ENCODE measurements around the gene TTC7B. TPM values are rescaled to one million over a fixed set of nuclear protein-coding genes. Genes with fewer than 3 reads are reported as not detected.

The TTC7B gene
- total RNA-seq, 1 experiment from 2014 or later: 70.6 TPM

DNA sequence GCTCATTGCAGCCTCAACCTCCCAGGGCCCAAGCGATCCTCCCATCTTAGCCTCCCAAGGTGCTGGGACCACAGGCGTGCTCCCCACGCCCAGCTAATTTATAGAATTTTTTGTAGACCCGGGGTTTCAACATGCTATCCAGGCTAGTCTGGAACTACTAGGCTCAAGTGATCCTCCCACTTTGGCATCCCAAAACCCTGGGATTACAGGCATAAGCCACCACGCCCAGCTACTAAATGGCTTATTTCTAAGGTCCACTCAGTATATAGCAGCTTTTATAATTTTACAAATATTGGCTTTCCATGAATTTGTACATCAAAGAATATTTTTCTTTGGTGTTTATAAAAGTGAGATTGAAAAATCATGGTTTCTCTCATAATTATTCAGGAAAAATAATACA lies 167.8 kb downstream of the TTC7B start:
- ChIA-PET CTCF (no interaction called here), POLR2A (no interaction called here), RAD21 (ENCODE audit: low non-redundant PET in 1 of 2, low total read pairs in 2 of 2, uncharacterized antibody in 2 of 2, unreplicated experiment in 2 of 2) (no interaction called here)
- no peak for TF ChIP-seq POLR2A (IDR thresholded peaks at IDR 0.05; ENCODE audit: borderline replicate concordance, extremely low read depth, insufficient read depth, insufficient read length)
- no peak for TF ChIP-seq EZH2 (IDR thresholded peaks at IDR 0.05)
- no peak for TF ChIP-seq JUND (IDR thresholded peaks at IDR 0.05)
- no peak for TF ChIP-seq MAX (IDR thresholded peaks at IDR 0.05)
- TF ChIP-seq, protein P1, sequence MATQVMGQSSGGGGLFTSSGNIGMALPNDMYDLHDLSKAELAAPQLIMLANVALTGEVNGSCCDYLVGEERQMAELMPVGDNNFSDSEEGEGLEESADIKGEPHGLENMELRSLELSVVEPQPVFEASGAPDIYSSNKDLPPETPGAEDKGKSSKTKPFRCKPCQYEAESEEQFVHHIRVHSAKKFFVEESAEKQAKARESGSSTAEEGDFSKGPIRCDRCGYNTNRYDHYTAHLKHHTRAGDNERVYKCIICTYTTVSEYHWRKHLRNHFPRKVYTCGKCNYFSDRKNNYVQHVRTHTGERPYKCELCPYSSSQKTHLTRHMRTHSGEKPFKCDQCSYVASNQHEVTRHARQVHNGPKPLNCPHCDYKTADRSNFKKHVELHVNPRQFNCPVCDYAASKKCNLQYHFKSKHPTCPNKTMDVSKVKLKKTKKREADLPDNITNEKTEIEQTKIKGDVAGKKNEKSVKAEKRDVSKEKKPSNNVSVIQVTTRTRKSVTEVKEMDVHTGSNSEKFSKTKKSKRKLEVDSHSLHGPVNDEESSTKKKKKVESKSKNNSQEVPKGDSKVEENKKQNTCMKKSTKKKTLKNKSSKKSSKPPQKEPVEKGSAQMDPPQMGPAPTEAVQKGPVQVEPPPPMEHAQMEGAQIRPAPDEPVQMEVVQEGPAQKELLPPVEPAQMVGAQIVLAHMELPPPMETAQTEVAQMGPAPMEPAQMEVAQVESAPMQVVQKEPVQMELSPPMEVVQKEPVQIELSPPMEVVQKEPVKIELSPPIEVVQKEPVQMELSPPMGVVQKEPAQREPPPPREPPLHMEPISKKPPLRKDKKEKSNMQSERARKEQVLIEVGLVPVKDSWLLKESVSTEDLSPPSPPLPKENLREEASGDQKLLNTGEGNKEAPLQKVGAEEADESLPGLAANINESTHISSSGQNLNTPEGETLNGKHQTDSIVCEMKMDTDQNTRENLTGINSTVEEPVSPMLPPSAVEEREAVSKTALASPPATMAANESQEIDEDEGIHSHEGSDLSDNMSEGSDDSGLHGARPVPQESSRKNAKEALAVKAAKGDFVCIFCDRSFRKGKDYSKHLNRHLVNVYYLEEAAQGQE (IDR thresholded peaks at IDR 0.05; ENCODE audit: low read depth): no peak
- no peak for TF ChIP-seq CBX3 (IDR thresholded peaks at IDR 0.05; ENCODE audit: low read depth)
- no peak for TF ChIP-seq FOSL1 (IDR thresholded peaks at IDR 0.05; ENCODE audit: low read depth)
- TF ChIP-seq SIN3A (IDR thresholded peaks at IDR 0.05; ENCODE audit: low read depth): no peak
- no peak for TF ChIP-seq ATF3 (IDR thresholded peaks at IDR 0.05)
- TF ChIP-seq EZH2phosphoT487 (IDR thresholded peaks at IDR 0.05; ENCODE audit: borderline replicate concordance): no peak
- no peak for TF ChIP-seq ZNF274 (IDR thresholded peaks at IDR 0.05; ENCODE audit: low read depth, low read length)
- TF ChIP-seq ELF1 (IDR thresholded peaks at IDR 0.05; ENCODE audit: borderline replicate concordance, low read depth): no peak
- TF ChIP-seq SRF (IDR thresholded peaks at IDR 0.05; ENCODE audit: low read depth): no peak
- no peak for TF ChIP-seq POLR2AphosphoS5 (IDR thresholded peaks at IDR 0.05; ENCODE audit: low read depth, low read length)
- no peak for TF ChIP-seq SP1 (IDR thresholded peaks at IDR 0.05; ENCODE audit: low read depth)
- TF ChIP-seq CEBPB (IDR thresholded peaks at IDR 0.05; ENCODE audit: low read depth): no peak
- TF ChIP-seq TCF7L2 (IDR thresholded peaks at IDR 0.05; ENCODE audit: borderline replicate concordance, extremely low read depth, insufficient read depth, insufficient read length): no peak
- BruUV-seq (replicated peaks): no TSS peak
- H3K9me3 ChIP-seq (ENCODE audit: control insufficient read depth in 1 of 2, insufficient read depth in 1 of 2, low read depth in 1 of 2, low read length in 2 of 2): no peaks in the 10 kb centered on the region
- DNase-seq (ENCODE audit: low read depth, low spot score) (no peak), ATAC-seq (no peak)
- no peak overlapping the region for H3K4me3 ChIP-seq (replicated peaks in 1 of 2; ENCODE audit: low read depth in 1 of 2, low read length in 2 of 2)
- H3K9ac ChIP-seq (ENCODE audit: low read length): no peak overlapping the region
- no peaks in the 10 kb centered on the region for H3K79me2 ChIP-seq (ENCODE audit: insufficient read depth, low read length)
- H3K27ac ChIP-seq (ENCODE audit: low read depth, low read length): no peak overlapping the region
- intact Hi-C loops (cut with micrococcal nuclease): no loop called here
- no peaks in the 10 kb centered on the region; the same call in 1 of the 2 replicates for H4K20me1 ChIP-seq (ENCODE audit: insufficient read depth)
- no peaks in the 10 kb centered on the region for H3K9me2 ChIP-seq (ENCODE audit: insufficient read depth)
- H3K36me3 ChIP-seq (ENCODE audit: control insufficient read depth in 1 of 2, insufficient read depth in 2 of 2, low read length in 2 of 2): no peaks in the 10 kb centered on the region
- H3K4me2 ChIP-seq (ENCODE audit: low read length): no peak overlapping the region
- no peaks in the 10 kb centered on the region for H3K27me3 ChIP-seq (ENCODE audit: insufficient read depth, low read length)
- H2AFZ ChIP-seq (ENCODE audit: low read depth, low read length, poor library complexity, severe bottlenecking): no peak overlapping the region
- peaks cover 15 to 29% of the 10 kb centered on the region in 2 experiments for H3K4me1 ChIP-seq (ENCODE audit: control insufficient read depth in 1 of 2, insufficient read depth in 2 of 2, low read length in 2 of 2)
